ELF-1 (cell line): ENCODE measurements around the gene MRPL44.
"Not testable (repeated sequence)": the region's sequence is repeated elsewhere in the genome, so short reads cannot be mapped to it uniquely, and the experiment has no call there.

ENCODE experiments used
- DNase-seq: peaks from one replicate; pipeline ENCODE4 v3.0.0-alpha.2; 2016; ENCODE audit warnings: low read depth, low spot score

The MRPL44 gene

GRCh38 chr2:223936862-223937326, 20.4 kb upstream of the MRPL44 start:
- DNase-seq = no peak

- DNase-seq = no peak
Observed at GRCh38 chr2:223937535-223937934, 19.7 kb upstream of the MRPL44 start.

- DNase-seq = not testable (repeated sequence)
Observed at GRCh38 chr2:223939438-223939837, 17.8 kb upstream of the MRPL44 start.

- no peak for DNase-seq
Observed at GRCh38 chr2:223941579-223942277, 15.5 kb upstream of the MRPL44 start.

GRCh38 chr2:223943135-223943534, 14.1 kb upstream of the MRPL44 start:
- no peak for DNase-seq

GRCh38 chr2:223943561-223944008, 13.7 kb upstream of the MRPL44 start:
- DNase-seq = peak; percentile 23

GRCh38 chr2:223944166-223944702, 13.0 kb upstream of the MRPL44 start:
- DNase-seq = peak; percentile 39

GRCh38 chr2:223944703-223945531, 12.3 kb upstream of the MRPL44 start, which contains the start of gene WDFY1:
Gene WDFY1 (minus strand): TSS chr2:223945335. CDS start chr2:223945284, 51 bp downstream.
- DNase-seq = peak; percentile 88

GRCh38 chr2:223945755-223946154, 11.5 kb upstream of the MRPL44 start:
- DNase-seq = no peak

- DNase-seq = peak; percentile 46
Observed at GRCh38 chr2:223947711-223948205, 9.5 kb upstream of the MRPL44 start.

- no peak for DNase-seq
Observed at GRCh38 chr2:223949241-223949840, 7.9 kb upstream of the MRPL44 start.

- no peak for DNase-seq
Observed at GRCh38 chr2:223950448-223951347, 6.6 kb upstream of the MRPL44 start.

GRCh38 chr2:223952280-223952968, 4.8 kb upstream of the MRPL44 start:
- no peak for DNase-seq

- DNase-seq = no peak
Observed at GRCh38 chr2:223954401-223954800, 2.9 kb upstream of the MRPL44 start.

GRCh38 chr2:223956300-223956699, 963 bp upstream of the MRPL44 start:
- no peak for DNase-seq

- no peak for DNase-seq
Observed at GRCh38 chr2:223959688-223960087, 2.4 kb downstream of the MRPL44 start.

GRCh38 chr2:223967981-223968380, 10.7 kb downstream of the MRPL44 start:
- no peak for DNase-seq

GRCh38 chr2:223969315-223969714, 12.1 kb downstream of the MRPL44 start:
- no peak for DNase-seq

GRCh38 chr2:223969856-223970255, 12.6 kb downstream of the MRPL44 start:
- no peak for DNase-seq
